ENCODE data around the gene FBXL16. TPM values are rescaled to one million over a fixed set of nuclear protein-coding genes. Genes with fewer than 3 reads are reported as not detected.

FBXL16 gene
- total RNA-seq, 6 donors from 2014 or later: 1.0 to 8.1 (median 4.1) TPM

GRCh38 chr16:659618-660017 lies 46.0 kb downstream of the FBXL16 start:
- Histone ChIP-seq H3K27me3 (no peaks in the 10 kb centered on the region), H3K4me1 (peaks cover 13 to 20% (median 14%) of the 10 kb centered on the region in 4 donors), H3K27ac (peak overlapping the region in 1 of 4 donors; percentile 54), H3K9me3 (no peaks in the 10 kb centered on the region), H3K36me3 (peaks cover 0 to 38% (median 11%) of the 10 kb centered on the region in 4 donors), H3K4me3 (no peak overlapping the region)
- WGBS, 2 donors: 90 to 91% methylated on average over 5 to 20 of the region's 20 CpGs
- ATAC-seq (ENCODE audit: low FRiP score in 2 of 2) (no peak), DNase-seq (no peak)
- TF ChIP-seq POLR2AphosphoS5 (IDR thresholded peaks at IDR 0.05) (no peak), EP300 (IDR thresholded peaks at IDR 0.05) (no peak), POLR2A (IDR thresholded peaks at IDR 0.05) (no peak), CTCF (IDR thresholded peaks at IDR 0.05) (no peak)

- Histone ChIP-seq H3K4me3 (no peak overlapping the region), H3K9me3 (no peaks in the 10 kb centered on the region), H3K36me3 (peaks cover 0 to 38% (median 11%) of the 10 kb centered on the region in 4 donors), H3K27ac (no peak overlapping the region), H3K4me1 (peaks cover 13 to 20% (median 14%) of the 10 kb centered on the region in 4 donors), H3K27me3 (no peaks in the 10 kb centered on the region)
- no peak for DNase-seq
- 93 to 98% methylated on average over 6 to 31 of the region's 35 CpGs for WGBS, 2 donors
- TF ChIP-seq POLR2AphosphoS5 (IDR thresholded peaks at IDR 0.05) (no peak), EP300 (IDR thresholded peaks at IDR 0.05) (no peak), CTCF (IDR thresholded peaks at IDR 0.05) (no peak), POLR2A (IDR thresholded peaks at IDR 0.05) (no peak)
- no peak for ATAC-seq (ENCODE audit: low FRiP score in 2 of 2)
Measured at GRCh38 chr16:658679-659571, 46.7 kb downstream of the FBXL16 start.

GRCh38 chr16:657487-657886 lies 48.1 kb downstream of the FBXL16 start:
- no peaks in the 10 kb centered on the region for H3K27me3 ChIP-seq
- DNase-seq: no peak
- no peak for ATAC-seq (ENCODE audit: low FRiP score in 2 of 2)
- no peaks in the 10 kb centered on the region for H3K9me3 ChIP-seq
- peaks cover 0 to 45% (median 14%) of the 10 kb centered on the region in 4 donors for H3K36me3 ChIP-seq
- TF ChIP-seq POLR2AphosphoS5 (IDR thresholded peaks at IDR 0.05) (no peak), EP300 (IDR thresholded peaks at IDR 0.05) (no peak), POLR2A (IDR thresholded peaks at IDR 0.05) (no peak), CTCF (IDR thresholded peaks at IDR 0.05) (no peak)
- no peak overlapping the region for H3K27ac ChIP-seq
- WGBS, 2 donors: 98% methylated on average over 9 to 20 of the region's 22 CpGs
- H3K4me1 ChIP-seq: peaks cover 13 to 26% (median 14%) of the 10 kb centered on the region in 4 donors
- H3K4me3 ChIP-seq: no peak overlapping the region

GRCh38 chr16:654034-654433 lies 51.6 kb downstream of the FBXL16 start:
- no peak overlapping the region for H3K27ac ChIP-seq
- 87 to 97% methylated on average over 12 of the region's 12 CpGs for WGBS, 2 donors
- no peak for DNase-seq
- H3K27me3 ChIP-seq: no peaks in the 10 kb centered on the region
- ATAC-seq (ENCODE audit: low FRiP score in 2 of 2): no peak
- H3K4me3 ChIP-seq: no peak overlapping the region
- H3K9me3 ChIP-seq: no peaks in the 10 kb centered on the region
- H3K36me3 ChIP-seq: peaks cover 0 to 47% (median 14%) of the 10 kb centered on the region in 4 donors
- TF ChIP-seq POLR2AphosphoS5 (IDR thresholded peaks at IDR 0.05) (no peak), EP300 (IDR thresholded peaks at IDR 0.05) (no peak), CTCF (IDR thresholded peaks at IDR 0.05) (no peak)
- peaks cover 7 to 22% (median 11%) of the 10 kb centered on the region in 4 donors for H3K4me1 ChIP-seq

All from upper lobe of left lung (tissue), 6 donors.